MM.1S (cell line): ENCODE data around the gene SPATS2.
A peak's percentile ranks its signal among the peaks of the same experiment; 100 is the strongest.

Source experiments
- DNase-seq: peaks from one replicate; pipeline ENCODE4 v3.0.0-alpha.2; 2015
- H2AFZ ChIP-seq: fragments of 300-600 bp; sonication (generic); 2 replicates; pipeline ENCODE4 v1.6.0; 2016; ENCODE audit warnings: antibody characterized with exemption, low read length
- H3F3A ChIP-seq: fragments of 300-600 bp; sonication (generic); 2 replicates; pipeline ENCODE4 v1.6.1; 2016; ENCODE audit warnings: mild to moderate bottlenecking, antibody characterized with exemption, low read length, moderate library complexity, mixed read lengths; ENCODE audit not compliant: insufficient read depth
- H3K27ac ChIP-seq: fragments of 300-600 bp; sonication (generic); 2 replicates; pipeline ENCODE4 v1.5.1; 2016; ENCODE audit warnings: mild to moderate bottlenecking, low read length
- H3K27me3 ChIP-seq: fragments of 300-600 bp; sonication (generic); replicated peaks from 2 replicates; pipeline ENCODE4 v1.6.0; 2016; ENCODE audit warnings: low read length; ENCODE audit not compliant: insufficient read depth
- H3K36me3 ChIP-seq: fragments of 300-600 bp; sonication (generic); replicated peaks from 2 replicates; pipeline ENCODE4 v1.6.1; 2016; ENCODE audit warnings: mild to moderate bottlenecking, low read length, mixed read lengths; ENCODE audit not compliant: insufficient read depth
- H3K4me1 ChIP-seq: fragments of 300-600 bp; sonication (generic); 2 replicates; pipeline ENCODE4 v1.6.1; 2016; ENCODE audit warnings: low read length, mixed read lengths
- H3K4me2 ChIP-seq: fragments of 300-600 bp; sonication (generic); 2 replicates; pipeline ENCODE4 v1.6.0; 2016; ENCODE audit warnings: low read depth, low read length
- H3K4me3 ChIP-seq: fragments of 300-600 bp; sonication (generic); 2 replicates; pipeline ENCODE4 v1.5.1; 2016; ENCODE audit warnings: low read length, mixed read lengths
- H3K79me2 ChIP-seq: fragments of 300-600 bp; sonication (generic); 2 replicates; pipeline ENCODE4 v1.6.1; 2016; ENCODE audit warnings: mixed run types, low read length, mixed read lengths
- H3K9ac ChIP-seq: fragments of 300-600 bp; sonication (generic); 2 replicates; pipeline ENCODE4 v1.6.1; 2016; ENCODE audit warnings: low read length, mixed read lengths
- H3K9me2 ChIP-seq: fragments of 300-600 bp; sonication (generic); replicated peaks from 2 replicates; pipeline ENCODE4 v1.6.1; 2016; ENCODE audit warnings: mild to moderate bottlenecking, low read length, mixed read lengths; ENCODE audit not compliant: insufficient read depth
- H3K9me3 ChIP-seq: fragments of 300-600 bp; sonication (generic); replicated peaks from 2 replicates; pipeline ENCODE4 v1.6.1; 2016; ENCODE audit warnings: mild to moderate bottlenecking, low read length, mixed read lengths; ENCODE audit not compliant: insufficient read depth
- H4K20me1 ChIP-seq: fragments of 300-600 bp; sonication (generic); 2 replicates; pipeline ENCODE4 v1.6.1; 2016; ENCODE audit warnings: mild to moderate bottlenecking, low read length, moderate library complexity, mixed read lengths; ENCODE audit not compliant: insufficient read depth
- CTCF ChIP-seq: fragments of 300-600 bp; sonication (generic); IDR thresholded peaks from 2 replicates; pipeline ENCODE4 v1.5.1; 2016; ENCODE audit warnings: antibody characterized with exemption, low read length, mixed read lengths
- EZH2 ChIP-seq: fragments of 300-600 bp; sonication (generic); optimal IDR thresholded peaks from 2 replicates; pipeline ENCODE3; 2017; ENCODE audit warnings: low read depth, mild to moderate bottlenecking, antibody characterized with exemption, low read length, mixed read lengths
- EZH2phosphoT487 ChIP-seq: fragments of 300-600 bp; sonication (generic); IDR thresholded peaks from 2 replicates; pipeline ENCODE4 v1.6.1; 2018; ENCODE audit warnings: antibody characterized with exemption, low read length

Gene SPATS2

DNA sequence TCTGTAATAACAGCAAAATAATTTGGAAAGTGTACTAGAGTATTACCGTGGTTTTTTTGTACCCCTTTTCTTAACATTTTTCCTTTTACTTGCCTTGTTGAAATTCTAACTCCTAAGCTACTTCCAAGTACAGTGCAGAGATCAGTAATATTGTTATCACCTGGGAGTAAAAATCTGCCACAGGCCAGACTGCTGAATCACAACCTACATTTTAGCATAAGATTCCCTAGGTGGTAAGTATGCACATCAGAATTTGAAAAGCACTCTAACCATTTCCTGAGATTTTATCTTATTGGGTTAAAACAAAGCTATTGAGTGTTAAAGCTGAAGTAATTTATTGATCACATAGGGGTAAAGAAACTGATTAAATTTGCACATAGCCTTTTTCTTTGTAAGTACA, 116.4 kb downstream of the SPATS2 start:
- Histone ChIP-seq H3K9ac (no peak overlapping the region), H3K9me2 (no peaks in the 10 kb centered on the region), H4K20me1 (peaks cover 5% of the 10 kb centered on the region), H3K36me3 (peaks cover 2% of the 10 kb centered on the region; the same call in 1 of the 2 replicates), H3K4me1 (peaks cover 19% of the 10 kb centered on the region), H3K9me3 (no peaks in the 10 kb centered on the region), H3K27ac (no peak overlapping the region), H2AFZ (no peak overlapping the region), H3K27me3 (no peaks in the 10 kb centered on the region), H3K79me2 (peaks cover 79% of the 10 kb centered on the region), H3K4me3 (no peak overlapping the region), H3F3A (peaks cover 15% of the 10 kb centered on the region), H3K4me2 (no peak overlapping the region)
- TF ChIP-seq EZH2 (no peak), EZH2phosphoT487 (no peak), CTCF (no peak)
- no peak for DNase-seq

- Histone ChIP-seq H3K9me3 (no peaks in the 10 kb centered on the region), H3K4me3 (no peak overlapping the region), H3K4me2 (peak overlapping the region; percentile 9; the same call in 1 of the 2 replicates), H3K79me2 (peaks cover 60% of the 10 kb centered on the region), H3K4me1 (peaks cover 19% of the 10 kb centered on the region), H3K36me3 (peaks cover 2% of the 10 kb centered on the region; the same call in 1 of the 2 replicates), H3K27ac (peak overlapping the region; percentile 58; the same call in 1 of the 2 replicates), H3K27me3 (no peaks in the 10 kb centered on the region), H3K9me2 (no peaks in the 10 kb centered on the region), H3F3A (peaks cover 15% of the 10 kb centered on the region), H3K9ac (no peak overlapping the region), H2AFZ (no peak overlapping the region), H4K20me1 (peaks cover 3% of the 10 kb centered on the region; the same call in 1 of the 2 replicates)
- no peak for TF ChIP-seq EZH2phosphoT487
- TF ChIP-seq CTCF = no peak
- TF ChIP-seq EZH2 = no peak
- DNase-seq = peak; percentile 83
Observed at GRCh38 chr12:49487605-49488004, 120.3 kb downstream of the SPATS2 start.

- peaks cover 19% of the 10 kb centered on the region for H3K4me1 ChIP-seq
- H3K9ac ChIP-seq = no peak overlapping the region
- H3K79me2 ChIP-seq = peaks cover 48% of the 10 kb centered on the region
- no peaks in the 10 kb centered on the region for H3K27me3 ChIP-seq
- H3K9me2 ChIP-seq = no peaks in the 10 kb centered on the region
- H3K4me2 ChIP-seq = no peak overlapping the region
- peaks cover 15% of the 10 kb centered on the region for H3F3A ChIP-seq
- peaks cover 2% of the 10 kb centered on the region; the same call in 1 of the 2 replicates for H3K36me3 ChIP-seq
- H3K4me3 ChIP-seq = no peak overlapping the region
- no peaks in the 10 kb centered on the region for H3K9me3 ChIP-seq
- no peak overlapping the region for H3K27ac ChIP-seq
- no peak for TF ChIP-seq EZH2
- no peak for TF ChIP-seq EZH2phosphoT487
- no peak for TF ChIP-seq CTCF
- DNase-seq = no peak
- H2AFZ ChIP-seq = no peak overlapping the region
- H4K20me1 ChIP-seq = no peaks in the 10 kb centered on the region; the same call in 1 of the 2 replicates
Observed at GRCh38 chr12:49489154-49489553, 121.9 kb downstream of the SPATS2 start.
